H9 (cell line): ENCODE measurements around the gene MADCAM1. TPM values are rescaled to one million over a fixed set of nuclear protein-coding genes. Genes with fewer than 3 reads are reported as not detected.

ENCODE experiments used
- DNase-seq: peaks from one replicate; pipeline ENCODE4 v3.0.0-alpha.2; 2017
- H2AFZ ChIP-seq: one replicate; pipeline ENCODE4 v1.6.1; 2013; ENCODE audit warnings: mild to moderate bottlenecking, low read length, control low read depth, moderate library complexity
- H2AK5ac ChIP-seq: 2 replicates; pipeline ENCODE4 v1.6.1; 2013; ENCODE audit warnings: low read length, control low read depth, mixed read lengths; ENCODE audit not compliant: insufficient read length
- H2BK120ac ChIP-seq: one replicate; pipeline ENCODE4 v1.6.1; 2013; ENCODE audit warnings: low read depth, mild to moderate bottlenecking, low read length, control low read depth, inconsistent platforms; ENCODE audit not compliant: poor library complexity, severe bottlenecking
- H2BK12ac ChIP-seq: 2 replicates; pipeline ENCODE4 v1.6.1; 2013; ENCODE audit warnings: low read length, control low read depth, mixed read lengths, low read depth; ENCODE audit not compliant: insufficient read length
- H2BK15ac ChIP-seq: 2 replicates; pipeline ENCODE4 v1.6.1; 2013; ENCODE audit warnings: low read depth, low read length, control low read depth
- H2BK20ac ChIP-seq: one replicate; pipeline ENCODE4 v1.6.1; 2013; ENCODE audit warnings: low read depth, mild to moderate bottlenecking, low read length, control low read depth, inconsistent platforms; ENCODE audit not compliant: poor library complexity, severe bottlenecking
- H2BK5ac ChIP-seq: 2 replicates; pipeline ENCODE4 v1.6.1; 2013; ENCODE audit warnings: low read length, control low read depth, mixed read lengths; ENCODE audit not compliant: insufficient read length
- H3K14ac ChIP-seq: 2 replicates; pipeline ENCODE4 v1.6.1; 2013; ENCODE audit warnings: low read length, control low read depth; ENCODE audit not compliant: insufficient read depth
- H3K18ac ChIP-seq: 2 replicates; pipeline ENCODE4 v1.6.1; 2013; ENCODE audit warnings: low read depth, mild to moderate bottlenecking, mixed read lengths, low read length, control low read depth; ENCODE audit not compliant: insufficient read length
- H3K23ac ChIP-seq: 2 replicates; pipeline ENCODE4 v1.6.1; 2013; ENCODE audit warnings: low read length, control low read depth, mixed read lengths, low read depth; ENCODE audit not compliant: insufficient read length
- H3K23me2 ChIP-seq: 2 replicates; pipeline ENCODE4 v1.6.1; 2013; ENCODE audit warnings: low read depth, mild to moderate bottlenecking, mixed read lengths, low read length, control low read depth; ENCODE audit not compliant: insufficient read length, poor library complexity, severe bottlenecking
- H3K27ac ChIP-seq: 2 replicates; pipeline ENCODE4 v1.5.1; 2013; ENCODE audit warnings: low read length, control low read depth, mixed read lengths, low read depth; ENCODE audit not compliant: insufficient read length
- H3K27me3 ChIP-seq: 2 replicates; pipeline ENCODE4 v1.6.1; 2013; ENCODE audit warnings: low read length, control low read depth, inconsistent platforms; ENCODE audit not compliant: insufficient read depth
- H3K4ac ChIP-seq: 2 replicates; pipeline ENCODE4 v1.6.1; 2013; ENCODE audit warnings: low read depth, mild to moderate bottlenecking, control low read depth, inconsistent platforms, low read length, moderate library complexity
- H3K4me1 ChIP-seq: 2 replicates; pipeline ENCODE4 v1.6.1; 2013; ENCODE audit warnings: low read length, control low read depth, inconsistent platforms; ENCODE audit not compliant: insufficient read depth
- H3K4me2 ChIP-seq: 2 replicates; pipeline ENCODE4 v1.6.1; 2013; ENCODE audit warnings: low read length, control low read depth, mixed read lengths; ENCODE audit not compliant: insufficient read length, insufficient read depth
- H3K56ac ChIP-seq: 2 replicates; pipeline ENCODE4 v1.6.1; 2013; ENCODE audit warnings: low read depth, mild to moderate bottlenecking, mixed read lengths, low read length, control low read depth; ENCODE audit not compliant: insufficient read length
- H3K79me1 ChIP-seq: 2 replicates; pipeline ENCODE4 v1.6.1; 2013; ENCODE audit warnings: low read depth, mild to moderate bottlenecking, moderate library complexity, low read length, control low read depth, inconsistent platforms; ENCODE audit not compliant: insufficient read depth, poor library complexity, severe bottlenecking
- H3K79me2 ChIP-seq: 2 replicates; pipeline ENCODE4 v1.6.1; 2013; ENCODE audit warnings: low read length, control low read depth, inconsistent platforms; ENCODE audit not compliant: insufficient read depth
- H3K9ac ChIP-seq: 2 replicates; pipeline ENCODE4 v1.6.1; 2013; ENCODE audit warnings: low read length, control low read depth, mixed read lengths; ENCODE audit not compliant: insufficient read length; ENCODE audit errors: extremely low read depth
- H3K9me3 ChIP-seq: one replicate; pipeline ENCODE4 v1.6.1; 2013; ENCODE audit warnings: low read depth, low read length, inconsistent platforms; ENCODE audit not compliant: control insufficient read depth
- H3T11ph ChIP-seq: one replicate; pipeline ENCODE4 v1.6.1; 2013; ENCODE audit warnings: mild to moderate bottlenecking, low read length, control low read depth, inconsistent platforms
- H4K20me1 ChIP-seq: one replicate; pipeline ENCODE4 v1.6.1; 2013; ENCODE audit not compliant: control insufficient read depth, insufficient read length, insufficient read depth
- H4K5ac ChIP-seq: 2 replicates; pipeline ENCODE4 v1.6.1; 2013; ENCODE audit warnings: low read depth, mild to moderate bottlenecking, mixed read lengths, low read length, control low read depth; ENCODE audit not compliant: insufficient read length
- H4K8ac ChIP-seq: replicated peaks from 2 replicates; pipeline ENCODE4 v1.6.1; 2013; ENCODE audit warnings: low read length, control low read depth, mixed read lengths, low read depth; ENCODE audit not compliant: insufficient read length
- H4K91ac ChIP-seq: 2 replicates; pipeline ENCODE4 v1.6.1; 2013; ENCODE audit warnings: low read depth, mild to moderate bottlenecking, moderate library complexity, mixed read lengths, low read length, control low read depth; ENCODE audit not compliant: insufficient read length
- H3K27ac Mint-ChIP-seq, 3 experiments: 2 replicates in 2 of 3; 3 replicates in 1 of 3; pipeline ENCODE4 v1.8.0; 2020 to 2021; ENCODE audit warnings: mixed read lengths in 3 of 3, mild to moderate bottlenecking in 1 of 3, moderate library complexity in 1 of 3
- H3K27me3 Mint-ChIP-seq: 2 replicates; pipeline ENCODE4 v1.8.0; 2021; ENCODE audit warnings: low read depth, mild to moderate bottlenecking, moderate library complexity, mixed read lengths
- H3K36me3 Mint-ChIP-seq, 3 experiments: 2 replicates in 2 of 3; 3 replicates in 1 of 3; pipeline ENCODE4 v1.8.0; 2020 to 2021; ENCODE audit warnings: low read depth in 3 of 3, mixed read lengths in 3 of 3; ENCODE audit not compliant: insufficient read depth in 1 of 3
- H3K4me1 Mint-ChIP-seq, 2 experiments: 2 replicates each; pipeline ENCODE4 v1.8.0; 2020; ENCODE audit warnings: mixed read lengths in 2 of 2
- H3K4me3 Mint-ChIP-seq, 2 experiments: 2 replicates in 1 of 2; 3 replicates in 1 of 2; pipeline ENCODE4 v1.8.0; 2020 to 2021; ENCODE audit warnings: mild to moderate bottlenecking in 2 of 2, mixed read lengths in 2 of 2, moderate library complexity in 1 of 2
- H3K9me3 Mint-ChIP-seq, 2 experiments: 2 replicates in 1 of 2; 3 replicates in 1 of 2; pipeline ENCODE4 v1.8.0; 2020; ENCODE audit warnings: mild to moderate bottlenecking in 2 of 2, mixed read lengths in 2 of 2, moderate library complexity in 1 of 2
- CTCF ChIP-seq: fragments of 200-600 bp; sonication (generic); conservative IDR thresholded peaks from 3 replicates; pipeline ENCODE4 v1.8.0; 2021; ENCODE audit warnings: antibody characterized with exemption, mild to moderate bottlenecking
- WGBS: extraction: QIAGEN DNeasy Blood & Tissue Kit; methylation state at CpG from one replicate; pipeline ENCODE4 v1.1.7; 2013; ENCODE audit warnings: missing lambda C conversion rate, low lambda C conversion rate, mixed read lengths; ENCODE audit not compliant: insufficient read length; ENCODE audit errors: extremely low coverage; 5-methylcytosine and 5-hydroxymethylcytosine counted together
- total RNA-seq: library from RNA; stranded (reverse); gene quantifications from 2 replicates; pipeline ENCODE4 v1.2.1, GENCODE V29; 2021

MADCAM1 gene
- total RNA-seq, 1 experiment from 2014 or later: 1.2 TPM

GRCh38 chr19:496986-497385 lies 700 bp downstream of the MADCAM1 start:
- no peak overlapping the region for H4K5ac ChIP-seq
- H2BK5ac ChIP-seq: no peak overlapping the region
- peak overlapping the region; percentile 48 for H3K4me2 ChIP-seq
- H3K4me1 ChIP-seq: no peaks in the 10 kb centered on the region
- H2AK5ac ChIP-seq: no peak overlapping the region
- no peak overlapping the region for H2BK12ac ChIP-seq
- H3K79me1 ChIP-seq: no peaks in the 10 kb centered on the region
- H4K20me1 ChIP-seq: no peaks in the 10 kb centered on the region
- Mint-ChIP-seq H3K27me3 (peaks cover 53% of the 10 kb centered on the region), H3K4me3 (peak overlapping the region in 1 of 2 experiments; percentile 81; a peak in 3 of 5 replicates), H3K9me3 (peaks cover 8 to 10% of the 10 kb centered on the region in 2 experiments; a peak in 4 of 5 replicates), H3K4me1 (peaks cover 0 to 15% of the 10 kb centered on the region in 2 experiments; a peak in 2 of 4 replicates), H3K27ac (no peak overlapping the region), H3K36me3 (peaks cover 0 to 2% (median 0%) of the 10 kb centered on the region in 3 experiments; a peak in 2 of 7 replicates)
- H3K23ac ChIP-seq: no peak overlapping the region
- H3K9me3 ChIP-seq: no peaks in the 10 kb centered on the region
- H3K56ac ChIP-seq: no peak overlapping the region
- no peak overlapping the region for H2BK20ac ChIP-seq
- no peak overlapping the region for H3K4ac ChIP-seq
- no peak overlapping the region for H3K14ac ChIP-seq
- TF ChIP-seq CTCF: no peak
- no peak for DNase-seq
- no peaks in the 10 kb centered on the region for H3K79me2 ChIP-seq
- WGBS: no CpG with 5 or more reads among the region's 18 CpGs
- no peak overlapping the region for H2BK15ac ChIP-seq
- peaks cover 9% of the 10 kb centered on the region for H3K23me2 ChIP-seq
- H2AFZ ChIP-seq: no peak overlapping the region
- H3K18ac ChIP-seq: no peak overlapping the region
- no peak overlapping the region for H3T11ph ChIP-seq
- H4K8ac ChIP-seq: no peak overlapping the region
- no peak overlapping the region for H2BK120ac ChIP-seq
- no peak overlapping the region for H3K9ac ChIP-seq
- no peak overlapping the region for H3K27ac ChIP-seq
- peaks cover 14% of the 10 kb centered on the region; the same call in 1 of the 2 replicates for H3K27me3 ChIP-seq
- H4K91ac ChIP-seq: no peak overlapping the region
